Glutamatergic neuron (in vitro differentiated cells): ENCODE measurements around the gene SLN. TPM values are rescaled to one million over a fixed set of nuclear protein-coding genes. Genes with fewer than 3 reads are reported as not detected.

Experiments used
- DNase-seq: peaks from one replicate; pipeline ENCODE4 v3.0.0; 2022
- H3K27ac Mint-ChIP-seq: one replicate; pipeline ENCODE4 v1.8.0; 2020; ENCODE audit warnings: mild to moderate bottlenecking, mixed read lengths, inconsistent platforms; ENCODE audit not compliant: unreplicated experiment
- H3K27me3 Mint-ChIP-seq: one replicate; pipeline ENCODE4 v1.8.0; 2020; ENCODE audit warnings: mild to moderate bottlenecking, moderate library complexity, mixed read lengths, inconsistent platforms; ENCODE audit not compliant: unreplicated experiment
- H3K36me3 Mint-ChIP-seq: one replicate; pipeline ENCODE4 v1.8.0; 2020; ENCODE audit warnings: mild to moderate bottlenecking, mixed read lengths, inconsistent platforms; ENCODE audit not compliant: unreplicated experiment
- H3K4me1 Mint-ChIP-seq: one replicate; pipeline ENCODE4 v1.8.0; 2020; ENCODE audit warnings: mild to moderate bottlenecking, low read depth, mixed read lengths, inconsistent platforms; ENCODE audit not compliant: unreplicated experiment
- H3K4me3 Mint-ChIP-seq: one replicate; pipeline ENCODE4 v1.8.0; 2020; ENCODE audit warnings: mild to moderate bottlenecking, mixed read lengths, inconsistent platforms; ENCODE audit not compliant: unreplicated experiment
- H3K9me3 Mint-ChIP-seq: one replicate; pipeline ENCODE4 v1.8.0; 2020; ENCODE audit warnings: mild to moderate bottlenecking, moderate library complexity, mixed read lengths, inconsistent platforms; ENCODE audit not compliant: unreplicated experiment
- total RNA-seq: library from RNA; stranded (reverse); fragmentation: NEBNext Ultra II Directional; extraction: Animal tissue kit (Norgen Biotek cat#: 25700); gene quantifications from one replicate; pipeline ENCODE4 v1.2.1, GENCODE V29; 2021; ENCODE audit not compliant: unreplicated experiment
- TF ChIP-seq, protein P1 (sequence below): fragments of 200-600 bp; sonication (generic); IDR thresholded peaks from one replicate; pipeline ENCODE4 v1.5.0; 2021; ENCODE audit not compliant: partially characterized antibody, unreplicated experiment

SLN gene
- total RNA-seq, 1 donor from 2014 or later: not detected

DNA sequence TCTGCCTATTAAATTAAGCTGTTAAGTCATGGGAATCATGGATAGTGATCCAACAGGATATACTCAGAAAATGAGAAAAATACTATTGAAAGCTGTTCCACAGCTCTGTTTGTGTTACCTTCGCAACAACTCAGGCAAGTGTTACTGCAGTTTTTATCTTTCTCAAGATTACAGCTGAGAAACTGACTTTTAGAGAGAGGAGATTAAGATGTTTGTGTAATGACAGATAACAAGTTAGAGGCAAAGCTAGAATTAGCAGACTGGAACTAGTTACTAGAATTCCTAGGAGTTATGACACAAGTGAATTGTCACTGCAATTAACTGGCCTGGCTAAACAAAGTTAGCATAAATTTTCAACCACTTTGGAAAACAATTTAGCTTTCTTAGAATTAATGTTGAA is 1.6 kb downstream of the SLN start:
- no peaks in the 10 kb centered on the region for H3K36me3 Mint-ChIP-seq
- H3K27me3 Mint-ChIP-seq: no peaks in the 10 kb centered on the region
- no peak overlapping the region for H3K27ac Mint-ChIP-seq
- no peaks in the 10 kb centered on the region for H3K9me3 Mint-ChIP-seq
- H3K4me1 Mint-ChIP-seq: peaks cover 8% of the 10 kb centered on the region
- TF ChIP-seq, protein P1, sequence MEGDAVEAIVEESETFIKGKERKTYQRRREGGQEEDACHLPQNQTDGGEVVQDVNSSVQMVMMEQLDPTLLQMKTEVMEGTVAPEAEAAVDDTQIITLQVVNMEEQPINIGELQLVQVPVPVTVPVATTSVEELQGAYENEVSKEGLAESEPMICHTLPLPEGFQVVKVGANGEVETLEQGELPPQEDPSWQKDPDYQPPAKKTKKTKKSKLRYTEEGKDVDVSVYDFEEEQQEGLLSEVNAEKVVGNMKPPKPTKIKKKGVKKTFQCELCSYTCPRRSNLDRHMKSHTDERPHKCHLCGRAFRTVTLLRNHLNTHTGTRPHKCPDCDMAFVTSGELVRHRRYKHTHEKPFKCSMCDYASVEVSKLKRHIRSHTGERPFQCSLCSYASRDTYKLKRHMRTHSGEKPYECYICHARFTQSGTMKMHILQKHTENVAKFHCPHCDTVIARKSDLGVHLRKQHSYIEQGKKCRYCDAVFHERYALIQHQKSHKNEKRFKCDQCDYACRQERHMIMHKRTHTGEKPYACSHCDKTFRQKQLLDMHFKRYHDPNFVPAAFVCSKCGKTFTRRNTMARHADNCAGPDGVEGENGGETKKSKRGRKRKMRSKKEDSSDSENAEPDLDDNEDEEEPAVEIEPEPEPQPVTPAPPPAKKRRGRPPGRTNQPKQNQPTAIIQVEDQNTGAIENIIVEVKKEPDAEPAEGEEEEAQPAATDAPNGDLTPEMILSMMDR: no peak
- DNase-seq: no peak
- H3K4me3 Mint-ChIP-seq: no peak overlapping the region

DNA sequence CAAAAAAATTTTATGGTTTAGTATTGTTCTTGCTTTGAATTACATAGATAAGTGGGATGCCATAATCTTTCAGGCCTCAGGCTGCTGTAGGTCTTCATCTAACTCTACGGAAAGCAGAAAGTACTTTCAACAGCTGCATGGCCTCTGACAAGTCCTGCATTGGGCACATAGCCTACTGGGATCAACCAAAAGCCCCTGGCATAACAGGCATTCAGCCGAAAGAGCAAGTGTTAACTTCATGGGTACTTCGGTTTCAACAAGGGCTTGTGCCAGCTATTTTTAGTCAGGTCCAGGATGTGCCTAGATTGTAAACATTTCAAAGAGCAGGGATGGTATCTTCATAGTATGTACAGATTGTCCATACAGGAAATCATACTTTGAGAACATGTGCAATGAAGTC is 3.1 kb downstream of the SLN start:
- TF ChIP-seq, protein P1: no peak
- no peak overlapping the region for H3K4me3 Mint-ChIP-seq
- H3K36me3 Mint-ChIP-seq: no peaks in the 10 kb centered on the region
- peaks cover 8% of the 10 kb centered on the region for H3K4me1 Mint-ChIP-seq
- no peak overlapping the region for H3K27ac Mint-ChIP-seq
- H3K27me3 Mint-ChIP-seq: no peaks in the 10 kb centered on the region
- DNase-seq: no peak
- H3K9me3 Mint-ChIP-seq: no peaks in the 10 kb centered on the region

DNA sequence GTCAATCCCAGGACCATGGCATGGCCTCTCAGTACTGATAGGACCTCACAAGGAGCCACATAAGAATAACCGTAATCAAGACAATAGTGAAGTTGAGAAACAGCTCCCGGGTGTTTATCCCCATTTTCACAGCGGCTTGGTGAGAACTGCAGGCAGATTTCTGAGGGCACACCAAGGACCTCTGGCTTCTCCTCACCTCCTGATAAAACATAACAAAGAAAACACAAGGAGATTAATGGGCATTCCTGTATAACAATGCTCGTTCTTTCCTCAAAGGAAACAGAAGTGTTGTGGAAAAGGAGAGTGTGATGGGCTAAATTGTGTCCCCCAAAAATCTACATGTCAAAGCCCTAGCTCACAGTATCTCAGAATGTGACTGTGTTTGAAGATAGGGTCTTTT is 4.0 kb downstream of the SLN start:
- TF ChIP-seq, protein P1: no peak
- Mint-ChIP-seq H3K4me1 (peaks cover 4% of the 10 kb centered on the region), H3K27me3 (no peaks in the 10 kb centered on the region), H3K27ac (no peak overlapping the region), H3K4me3 (no peak overlapping the region), H3K9me3 (no peaks in the 10 kb centered on the region), H3K36me3 (no peaks in the 10 kb centered on the region)
- DNase-seq: no peak

DNA sequence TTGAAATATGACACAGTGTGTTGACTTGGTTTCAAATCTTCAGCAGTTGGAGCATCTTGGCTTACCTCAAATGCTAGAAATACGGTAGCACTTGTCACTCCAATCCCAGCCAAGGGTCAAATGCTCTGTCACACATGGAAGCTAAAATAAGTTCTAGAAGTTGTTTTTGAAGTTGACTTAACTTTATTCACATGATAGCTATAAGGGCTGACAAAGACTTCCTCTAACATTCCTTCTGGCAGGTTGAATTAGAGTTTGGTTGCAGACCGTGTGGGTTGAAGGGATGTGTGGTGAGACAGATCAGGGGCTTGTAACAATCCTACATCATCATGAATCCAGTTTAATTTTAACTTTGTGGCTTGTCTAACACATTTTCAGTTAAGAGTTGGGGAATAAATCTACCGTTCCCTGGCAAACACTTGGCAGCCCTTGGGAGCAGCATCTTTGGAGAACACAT is 4.6 kb downstream of the SLN start:
- H3K9me3 Mint-ChIP-seq: no peaks in the 10 kb centered on the region
- no peaks in the 10 kb centered on the region for H3K27me3 Mint-ChIP-seq
- H3K4me3 Mint-ChIP-seq: no peak overlapping the region
- DNase-seq: no peak
- peaks cover under 1% of the 10 kb centered on the region for H3K4me1 Mint-ChIP-seq
- H3K27ac Mint-ChIP-seq: no peak overlapping the region
- no peaks in the 10 kb centered on the region for H3K36me3 Mint-ChIP-seq
- TF ChIP-seq, protein P1: no peak

DNA sequence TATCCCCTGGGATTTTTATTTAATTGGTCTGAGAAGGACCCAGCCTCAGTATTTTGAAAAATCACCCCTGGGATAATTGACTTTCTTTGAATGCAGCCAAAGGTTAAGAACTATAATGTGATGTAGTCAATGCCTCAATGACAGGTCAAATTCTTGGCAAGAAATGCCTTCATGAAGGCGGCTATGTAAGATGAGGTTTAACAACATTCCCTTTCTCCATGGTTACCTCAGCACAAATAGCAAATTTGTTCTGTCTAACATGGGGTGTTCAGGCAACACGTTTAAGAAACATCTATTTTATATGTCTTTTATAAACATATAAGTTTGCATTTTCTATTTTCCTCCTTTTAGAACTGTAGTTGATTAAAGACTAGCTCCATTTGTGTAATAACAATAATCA is 5.3 kb downstream of the SLN start:
- Mint-ChIP-seq H3K4me3 (no peak overlapping the region), H3K9me3 (no peaks in the 10 kb centered on the region), H3K27ac (no peak overlapping the region), H3K36me3 (no peaks in the 10 kb centered on the region), H3K27me3 (no peaks in the 10 kb centered on the region), H3K4me1 (no peaks in the 10 kb centered on the region)
- no peak for DNase-seq
- TF ChIP-seq, protein P1: no peak
